ENCODE measurements around the gene TMEM59L. TPM values are rescaled to one million over a fixed set of nuclear protein-coding genes. Genes with fewer than 3 reads are reported as not detected.

TMEM59L gene
- total and polyA plus RNA-seq, 11 donors = 0.50 to 5.1 (median 1.1) TPM

DNA sequence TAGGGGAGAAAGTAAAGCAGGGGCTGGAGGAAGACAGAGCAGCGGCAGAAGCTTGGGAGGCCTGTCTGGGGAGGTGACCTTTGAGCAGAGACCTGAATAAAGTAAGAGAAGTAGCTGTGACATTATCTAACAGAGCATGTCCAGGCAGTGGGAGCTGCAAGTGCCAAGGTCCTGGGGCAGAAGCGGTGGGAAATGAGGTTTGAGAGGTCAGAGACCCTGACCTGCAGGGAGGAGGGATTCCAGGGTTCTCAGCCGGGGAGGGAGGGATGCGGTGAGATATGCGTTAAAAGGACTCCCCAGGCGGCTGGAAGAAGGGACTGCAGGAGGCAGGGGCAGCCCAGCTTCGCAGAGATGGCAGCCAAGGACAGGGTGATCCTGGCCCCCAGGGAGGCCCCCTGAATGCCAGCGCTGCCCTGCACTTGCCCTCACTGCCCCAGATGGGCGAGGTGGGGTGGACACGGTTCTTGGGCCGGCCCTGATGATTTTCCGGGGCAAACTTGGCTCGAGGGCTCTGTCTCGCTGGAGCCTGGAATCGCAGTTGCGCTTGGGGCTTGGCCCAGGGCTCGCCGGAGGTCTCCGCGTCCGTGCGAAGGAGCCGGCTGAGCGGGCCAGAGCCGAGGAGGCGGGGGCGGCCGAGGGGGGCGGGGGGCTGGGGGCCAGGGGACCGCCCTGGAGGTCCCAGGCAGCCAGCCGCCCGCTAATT, 9.3 kb upstream of the TMEM59L start:
- DNase-seq (no peak), ATAC-seq (peak in 3 of 4 donors; percentile 11 to 45 (median 23))
- H3K9me3 ChIP-seq = no peaks in the 10 kb centered on the region
- H3K27ac ChIP-seq = peak overlapping the region in 1 of 12 donors; percentile 12
- TF ChIP-seq POLR2A (IDR thresholded peaks at IDR 0.05) = no peak
- TF ChIP-seq, protein P1, sequence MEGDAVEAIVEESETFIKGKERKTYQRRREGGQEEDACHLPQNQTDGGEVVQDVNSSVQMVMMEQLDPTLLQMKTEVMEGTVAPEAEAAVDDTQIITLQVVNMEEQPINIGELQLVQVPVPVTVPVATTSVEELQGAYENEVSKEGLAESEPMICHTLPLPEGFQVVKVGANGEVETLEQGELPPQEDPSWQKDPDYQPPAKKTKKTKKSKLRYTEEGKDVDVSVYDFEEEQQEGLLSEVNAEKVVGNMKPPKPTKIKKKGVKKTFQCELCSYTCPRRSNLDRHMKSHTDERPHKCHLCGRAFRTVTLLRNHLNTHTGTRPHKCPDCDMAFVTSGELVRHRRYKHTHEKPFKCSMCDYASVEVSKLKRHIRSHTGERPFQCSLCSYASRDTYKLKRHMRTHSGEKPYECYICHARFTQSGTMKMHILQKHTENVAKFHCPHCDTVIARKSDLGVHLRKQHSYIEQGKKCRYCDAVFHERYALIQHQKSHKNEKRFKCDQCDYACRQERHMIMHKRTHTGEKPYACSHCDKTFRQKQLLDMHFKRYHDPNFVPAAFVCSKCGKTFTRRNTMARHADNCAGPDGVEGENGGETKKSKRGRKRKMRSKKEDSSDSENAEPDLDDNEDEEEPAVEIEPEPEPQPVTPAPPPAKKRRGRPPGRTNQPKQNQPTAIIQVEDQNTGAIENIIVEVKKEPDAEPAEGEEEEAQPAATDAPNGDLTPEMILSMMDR (IDR thresholded peaks at IDR 0.05) = peak in 4 of 12 donors; percentile 10 to 25 (median 14)
- WGBS, 4 donors = 4 to 23% (median 9%) methylated on average over 7 to 32 of the region's 32 CpGs
- peak overlapping the region in 8 of 12 donors; percentile 2 to 51 (median 16) for H3K4me3 ChIP-seq
- H3K4me1 ChIP-seq = peaks cover 0 to 43% (median 15%) of the 10 kb centered on the region in 12 donors
- peaks cover 26 to 94% (median 71%) of the 10 kb centered on the region in 9 donors for H3K27me3 ChIP-seq
- intact Hi-C loops (cut with DNase I) = no loop called here
- no peaks in the 10 kb centered on the region for H3K36me3 ChIP-seq

DNA sequence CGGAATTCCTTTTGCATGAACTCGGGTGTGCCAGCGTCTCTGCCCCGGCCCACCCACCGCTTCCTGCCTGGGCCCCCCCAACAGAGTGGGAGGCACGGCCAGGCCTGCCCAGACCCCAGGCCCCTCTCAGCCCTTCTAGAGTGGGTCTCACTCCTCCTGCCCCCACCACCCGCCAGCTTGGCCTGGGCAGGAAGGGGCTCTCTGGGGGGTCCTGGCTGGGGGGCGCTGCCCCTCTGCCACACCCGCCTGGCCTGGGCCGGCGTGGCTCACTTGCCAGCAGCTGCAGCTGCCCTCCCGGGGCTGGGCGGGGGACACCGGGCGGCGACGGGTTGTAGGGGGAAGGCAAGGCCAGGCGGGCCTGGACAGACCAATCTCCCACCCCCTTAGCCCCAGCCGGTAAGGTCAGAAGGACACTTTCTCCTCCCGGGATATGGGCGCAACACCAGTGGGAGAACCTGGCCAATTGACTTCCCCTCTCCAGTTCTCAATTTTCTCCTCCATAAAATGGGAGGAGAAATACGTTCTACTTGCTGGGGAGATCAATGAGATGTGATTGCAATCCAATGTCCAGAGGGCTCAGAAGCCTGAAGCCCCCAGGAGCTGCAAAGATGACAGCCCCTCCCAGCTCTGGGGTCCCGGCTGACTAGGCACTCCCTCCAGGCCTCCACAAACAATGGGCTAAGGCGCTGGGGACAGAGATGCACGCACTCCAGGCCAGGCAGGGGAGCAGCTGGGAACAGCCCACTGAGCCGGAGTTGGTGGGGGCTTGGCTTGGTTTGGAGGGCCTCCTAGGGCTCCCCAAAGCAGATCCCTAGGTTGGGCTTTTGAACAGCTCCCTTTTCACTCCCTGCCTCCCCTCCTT, 8.5 kb upstream of the TMEM59L start:
- no peak for TF ChIP-seq POLR2A (IDR thresholded peaks at IDR 0.05)
- TF ChIP-seq, protein P1 (IDR thresholded peaks at IDR 0.05) = no peak
- 11 to 53% (median 18%) methylated on average over 7 to 26 of the region's 26 CpGs for WGBS, 4 donors
- H3K4me1 ChIP-seq = peaks cover 0 to 43% (median 15%) of the 10 kb centered on the region in 12 donors
- DNase-seq (no peak), ATAC-seq (peak in 1 of 4 donors; percentile 17)
- H3K27me3 ChIP-seq = peaks cover 29 to 94% (median 71%) of the 10 kb centered on the region in 9 donors
- intact Hi-C loops (cut with DNase I) = no loop called here
- peak overlapping the region in 2 of 12 donors; percentile 12 to 13 for H3K27ac ChIP-seq
- no peaks in the 10 kb centered on the region for H3K9me3 ChIP-seq
- no peaks in the 10 kb centered on the region for H3K36me3 ChIP-seq
- H3K4me3 ChIP-seq = peak overlapping the region in 9 of 12 donors; percentile 2 to 51 (median 14)

DNA sequence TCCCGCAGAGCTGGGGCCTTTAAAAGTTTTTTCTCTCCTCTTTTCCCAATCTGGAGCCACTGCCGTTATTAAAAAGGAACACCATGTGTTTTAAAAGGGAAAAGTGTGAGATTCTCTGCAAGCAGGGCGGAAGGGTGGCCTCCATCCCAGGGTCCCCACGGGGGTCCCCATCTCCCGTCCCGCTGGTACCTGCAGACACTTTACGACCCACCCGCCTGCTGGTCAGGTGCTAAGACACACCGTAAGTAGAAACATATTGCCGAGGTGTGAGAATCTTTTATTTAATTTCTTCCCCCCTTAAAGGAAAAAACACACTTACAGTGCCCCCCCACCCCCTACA, 7.9 kb upstream of the TMEM59L start:
- Histone ChIP-seq H3K27me3 (peaks cover 27 to 94% (median 71%) of the 10 kb centered on the region in 9 donors), H3K4me1 (peaks cover 0 to 43% (median 15%) of the 10 kb centered on the region in 12 donors), H3K27ac (peak overlapping the region in 1 of 12 donors; percentile 15), H3K36me3 (no peaks in the 10 kb centered on the region), H3K4me3 (peak overlapping the region in 4 of 12 donors; percentile 3 to 51 (median 27)), H3K9me3 (no peaks in the 10 kb centered on the region)
- TF ChIP-seq, protein P1 (IDR thresholded peaks at IDR 0.05) = no peak
- TF ChIP-seq POLR2A (IDR thresholded peaks at IDR 0.05) = no peak
- WGBS, 4 donors = 11 to 24% (median 17%) methylated on average over 10 of the region's 10 CpGs
- intact Hi-C loops (cut with DNase I) = no loop called here
- ATAC-seq (no peak), DNase-seq (no peak)

DNA sequence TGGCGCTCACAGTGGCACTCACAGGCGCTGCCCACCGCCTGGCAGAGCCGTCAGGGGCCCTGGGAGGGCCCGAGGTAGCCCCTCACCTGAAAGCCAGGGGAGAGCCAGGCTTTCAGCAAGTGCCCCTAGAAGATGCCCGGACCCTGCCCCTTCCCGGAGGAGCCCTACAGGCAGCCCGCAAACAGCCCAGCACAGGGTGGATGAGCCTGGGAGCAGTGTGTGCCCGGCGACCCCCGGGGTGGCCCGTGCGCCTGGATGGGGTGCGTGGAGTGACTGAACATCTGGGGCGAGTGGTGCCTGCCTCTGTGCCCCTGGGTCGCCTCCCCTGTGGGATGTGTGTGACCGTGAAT, 7.5 kb upstream of the TMEM59L start:
- TF ChIP-seq POLR2A (IDR thresholded peaks at IDR 0.05) = no peak
- TF ChIP-seq, protein P1 (IDR thresholded peaks at IDR 0.05) = no peak
- peak overlapping the region in 8 of 12 donors; percentile 7 to 51 (median 44) for H3K4me3 ChIP-seq
- DNase-seq (no peak), ATAC-seq (no peak)
- H3K4me1 ChIP-seq = peaks cover 0 to 43% (median 15%) of the 10 kb centered on the region in 12 donors
- 7 to 16% (median 9%) methylated on average over 6 to 17 of the region's 17 CpGs for WGBS, 4 donors
- peak overlapping the region in 2 of 12 donors; percentile 13 to 15 for H3K27ac ChIP-seq
- intact Hi-C loops (cut with DNase I) = no loop called here
- H3K9me3 ChIP-seq = no peaks in the 10 kb centered on the region
- peaks cover 31 to 94% (median 71%) of the 10 kb centered on the region in 9 donors for H3K27me3 ChIP-seq
- H3K36me3 ChIP-seq = no peaks in the 10 kb centered on the region

Measured in heart left ventricle (tissue), 16 donors.